Neural progenitor cell (in vitro differentiated cells): ENCODE measurements around the gene CUTA. TPM values are rescaled to one million over a fixed set of nuclear protein-coding genes. Genes with fewer than 3 reads are reported as not detected.

Experiments used
- DNase-seq: peaks from one replicate; pipeline ENCODE4 v3.0.0-alpha.2; 2016; ENCODE audit warnings: low spot score
- H2AFZ ChIP-seq: fragments of 200-600 bp; sonication (generic); replicated peaks from 2 replicates; pipeline ENCODE4 v1.6.1; 2016; ENCODE audit warnings: antibody characterized with exemption
- H3F3A ChIP-seq: fragments of 200-600 bp; sonication (generic); 2 replicates; pipeline ENCODE4 v1.6.1; 2016; ENCODE audit warnings: antibody characterized with exemption, low read depth
- H3K27ac ChIP-seq: fragments of 200-600 bp; sonication (generic); 2 replicates; pipeline ENCODE4 v1.5.1; 2016; ENCODE audit warnings: mild to moderate bottlenecking
- H3K27me3 ChIP-seq: fragments of 200-600 bp; sonication (generic); 2 replicates; pipeline ENCODE4 v1.6.1; 2016; ENCODE audit warnings: mild to moderate bottlenecking, moderate library complexity
- H3K36me3 ChIP-seq: fragments of 200-600 bp; sonication (generic); 2 replicates; pipeline ENCODE4 v1.5.1; 2016
- H3K4me1 ChIP-seq: fragments of 200-600 bp; sonication (generic); 2 replicates; pipeline ENCODE4 v1.6.1; 2016; ENCODE audit warnings: mixed run types
- H3K4me2 ChIP-seq: fragments of 200-600 bp; sonication (generic); 2 replicates; pipeline ENCODE4 v1.6.1; 2016
- H3K4me3 ChIP-seq: fragments of 200-600 bp; sonication (generic); 2 replicates; pipeline ENCODE4 v1.5.1; 2016
- H3K79me2 ChIP-seq: fragments of 200-600 bp; sonication (generic); 2 replicates; pipeline ENCODE4 v1.6.1; 2016; ENCODE audit warnings: low read depth
- H3K9ac ChIP-seq: fragments of 200-600 bp; sonication (generic); 2 replicates; pipeline ENCODE4 v1.6.1; 2016
- H3K9me3 ChIP-seq: fragments of 200-600 bp; sonication (generic); 2 replicates; pipeline ENCODE4 v1.5.1; 2016; ENCODE audit warnings: low read depth
- H4K20me1 ChIP-seq: fragments of 200-600 bp; sonication (generic); 2 replicates; pipeline ENCODE4 v1.6.1; 2016; ENCODE audit warnings: low read depth
- H3K27ac Mint-ChIP-seq: 3 replicates; pipeline ENCODE4 v1.8.0; 2021; ENCODE audit warnings: mixed read lengths
- H3K27me3 Mint-ChIP-seq: 2 replicates; pipeline ENCODE4 v1.8.0; 2022; ENCODE audit warnings: low read depth, mild to moderate bottlenecking, inconsistent platforms, moderate library complexity, mixed read lengths; ENCODE audit not compliant: insufficient read depth
- H3K36me3 Mint-ChIP-seq: 3 replicates; pipeline ENCODE4 v1.8.0; 2021; ENCODE audit warnings: mixed read lengths
- H3K4me1 Mint-ChIP-seq: 3 replicates; pipeline ENCODE4 v1.8.0; 2021; ENCODE audit warnings: mixed read lengths
- H3K4me3 Mint-ChIP-seq: 3 replicates; pipeline ENCODE4 v1.8.0; 2021; ENCODE audit warnings: mild to moderate bottlenecking, moderate library complexity, mixed read lengths
- H3K9me3 Mint-ChIP-seq: 3 replicates; pipeline ENCODE4 v1.8.0; 2020; ENCODE audit warnings: mixed read lengths
- CTCF ChIP-seq: fragments of 200-600 bp; sonication (generic); IDR thresholded peaks from 2 replicates; pipeline ENCODE4 v1.5.1; 2017; ENCODE audit warnings: antibody characterized with exemption, mild to moderate bottlenecking
- EZH2 ChIP-seq: fragments of 200-600 bp; sonication (generic); IDR thresholded peaks from 2 replicates; pipeline ENCODE4 v1.6.1; 2017; ENCODE audit warnings: antibody characterized with exemption, mild to moderate bottlenecking, moderate library complexity
- EZH2phosphoT487 ChIP-seq: fragments of 200-600 bp; sonication (generic); IDR thresholded peaks from 2 replicates; pipeline ENCODE4 v1.6.1; 2017; ENCODE audit warnings: antibody characterized with exemption
- total RNA-seq: library from RNA; depleted of rRNA; stranded (reverse); fragments of >200 nt; gene quantifications from 2 replicates; pipeline ENCODE4 v1.2.3, GENCODE V29; 2015; ENCODE audit warnings: low replicate concordance

The CUTA gene
- total RNA-seq, 1 donor from 2014 or later = 118 TPM

GRCh38 chr6:33452496-33452895, 34.6 kb upstream of the CUTA start:
- no peak overlapping the region for H3K4me3 Mint-ChIP-seq
- no peaks in the 10 kb centered on the region for H3K9me3 Mint-ChIP-seq
- H3F3A ChIP-seq = peaks cover 39% of the 10 kb centered on the region
- peaks cover 30% of the 10 kb centered on the region for H3K4me1 Mint-ChIP-seq
- no peaks in the 10 kb centered on the region for H3K36me3 ChIP-seq
- H2AFZ ChIP-seq = no peak overlapping the region
- peaks cover 38% of the 10 kb centered on the region for H3K36me3 Mint-ChIP-seq
- no peak overlapping the region for H3K4me3 ChIP-seq
- H3K27ac ChIP-seq = peak overlapping the region; percentile 3
- H3K9me3 ChIP-seq = no peaks in the 10 kb centered on the region
- H3K27me3 ChIP-seq = no peaks in the 10 kb centered on the region
- no peak overlapping the region for H3K27ac Mint-ChIP-seq
- H3K4me2 ChIP-seq = no peak overlapping the region
- TF ChIP-seq CTCF (no peak), EZH2phosphoT487 (no peak), EZH2 (no peak)
- no peaks in the 10 kb centered on the region for H3K4me1 ChIP-seq
- DNase-seq = no peak
- H3K27me3 Mint-ChIP-seq = peaks cover 9% of the 10 kb centered on the region
- H4K20me1 ChIP-seq = peaks cover 17% of the 10 kb centered on the region
- no peak overlapping the region for H3K9ac ChIP-seq
- H3K79me2 ChIP-seq = peaks cover 22% of the 10 kb centered on the region

- peaks cover 21% of the 10 kb centered on the region for H3K79me2 ChIP-seq
- no peak overlapping the region for H3K27ac Mint-ChIP-seq
- H3K9ac ChIP-seq = no peak overlapping the region
- peaks cover 30% of the 10 kb centered on the region for H3K4me1 Mint-ChIP-seq
- peaks cover 12% of the 10 kb centered on the region for H3K27me3 Mint-ChIP-seq
- no peaks in the 10 kb centered on the region for H3K27me3 ChIP-seq
- H3K4me1 ChIP-seq = no peaks in the 10 kb centered on the region
- peaks cover 39% of the 10 kb centered on the region for H3F3A ChIP-seq
- no peak overlapping the region for H3K27ac ChIP-seq
- no peaks in the 10 kb centered on the region for H3K36me3 ChIP-seq
- H3K4me3 ChIP-seq = no peak overlapping the region
- TF ChIP-seq EZH2phosphoT487 (no peak), CTCF (no peak), EZH2 (no peak)
- H3K4me2 ChIP-seq = no peak overlapping the region
- no peak overlapping the region for H2AFZ ChIP-seq
- no peaks in the 10 kb centered on the region for H3K9me3 ChIP-seq
- peaks cover 36% of the 10 kb centered on the region for H3K36me3 Mint-ChIP-seq
- H3K4me3 Mint-ChIP-seq = no peak overlapping the region
- DNase-seq = no peak
- H4K20me1 ChIP-seq = peaks cover 17% of the 10 kb centered on the region
- H3K9me3 Mint-ChIP-seq = no peaks in the 10 kb centered on the region
Observed at GRCh38 chr6:33451606-33452005, 33.7 kb upstream of the CUTA start.

- peak overlapping the region; percentile 4 for H3K27ac Mint-ChIP-seq
Observed at GRCh38 chr6:33450434-33450833, 32.5 kb upstream of the CUTA start.

More at GRCh38 chr6:33450434-33450833, 32.5 kb upstream of the CUTA start:
- TF ChIP-seq CTCF (no peak), EZH2 (no peak), EZH2phosphoT487 (no peak)
- Histone ChIP-seq H3F3A (peaks cover 39% of the 10 kb centered on the region), H3K9ac (no peak overlapping the region), H2AFZ (no peak overlapping the region), H3K36me3 (peaks cover 3% of the 10 kb centered on the region), H3K79me2 (peaks cover 10% of the 10 kb centered on the region), H3K4me2 (no peak overlapping the region), H3K4me1 (no peaks in the 10 kb centered on the region), H3K27ac (peak overlapping the region; percentile 53), H4K20me1 (peaks cover 15% of the 10 kb centered on the region), H3K4me3 (no peak overlapping the region), H3K9me3 (no peaks in the 10 kb centered on the region), H3K27me3 (no peaks in the 10 kb centered on the region)
- Mint-ChIP-seq H3K9me3 (no peaks in the 10 kb centered on the region), H3K27me3 (peaks cover 14% of the 10 kb centered on the region), H3K36me3 (peaks cover 34% of the 10 kb centered on the region), H3K4me1 (peaks cover 29% of the 10 kb centered on the region), H3K4me3 (no peak overlapping the region)
- DNase-seq = no peak
